HL-60 (cell line): Measurements from ENCODE around the gene PPP5C.

Experiments
- DNase-seq, 2 experiments: peaks; one replicate each; pipeline ENCODE4 v3.0.0-alpha.2; 2010 to 2020; ENCODE audit warnings: low read depth in 1 of 2, low spot score in 1 of 2
- H3K27ac ChIP-seq: fragments of 250-450 bp; sonication (Bioruptor Pico); replicated peaks from 2 replicates; pipeline ENCODE4 v1.5.1; 2020; ENCODE audit warnings: mild to moderate bottlenecking, moderate library complexity
- H3K27me3 ChIP-seq: fragments of 250-450 bp; sonication (Bioruptor Pico); 2 replicates; pipeline ENCODE4 v1.5.1; 2021; ENCODE audit warnings: mild to moderate bottlenecking, moderate library complexity; ENCODE audit not compliant: insufficient read depth, poor library complexity, severe bottlenecking
- H3K4me3 ChIP-seq: replicated peaks from 2 replicates; pipeline ENCODE4 v1.5.1; 2011; ENCODE audit warnings: mild to moderate bottlenecking, control low read depth, low read length; ENCODE audit not compliant: insufficient read depth
- CTCF ChIP-seq: IDR thresholded peaks from one replicate; pipeline ENCODE4 v1.5.1; 2011; ENCODE audit warnings: low read length, control low read depth, inconsistent platforms; ENCODE audit not compliant: insufficient read depth
- GABPA ChIP-seq: IDR thresholded peaks from 2 replicates; pipeline ENCODE4 v1.6.1; 2012; ENCODE audit warnings: low read depth
- POLR2AphosphoS5 ChIP-seq: IDR thresholded peaks from 2 replicates; pipeline ENCODE4 v1.6.1; 2012; ENCODE audit warnings: low read depth
- REST ChIP-seq: IDR thresholded peaks from 2 replicates; pipeline ENCODE4 v1.6.1; 2012; ENCODE audit warnings: low read depth; ENCODE audit not compliant: insufficient replicate concordance
- SPI1 ChIP-seq: IDR thresholded peaks from 2 replicates; pipeline ENCODE4 v1.6.1; 2012; ENCODE audit warnings: low read depth, mild to moderate bottlenecking, borderline replicate concordance

The PPP5C gene

GRCh38 chr19:46337487-46337886, 9.4 kb upstream of the PPP5C start:
- Histone ChIP-seq H3K27me3 (peaks cover 4% of the 10 kb centered on the region), H3K27ac (no peak overlapping the region), H3K4me3 (no peak overlapping the region)
- DNase-seq, result no peak
- TF ChIP-seq CTCF, result no peak
- TF ChIP-seq GABPA, result no peak
- no peak for TF ChIP-seq POLR2AphosphoS5
- no peak for TF ChIP-seq SPI1
- TF ChIP-seq REST, result no peak

GRCh38 chr19:46339446-46339845, 7.4 kb upstream of the PPP5C start:
- TF ChIP-seq SPI1, result no peak
- no peak for TF ChIP-seq REST
- TF ChIP-seq GABPA, result no peak
- TF ChIP-seq CTCF, result no peak
- DNase-seq, result no peak
- Histone ChIP-seq H3K27me3 (peaks cover 4% of the 10 kb centered on the region), H3K27ac (no peak overlapping the region), H3K4me3 (no peak overlapping the region)

GRCh38 chr19:46340051-46340659, 6.7 kb upstream of the PPP5C start:
- no peak overlapping the region for H3K27ac ChIP-seq
- no peak for DNase-seq
- TF ChIP-seq CTCF, result no peak
- TF ChIP-seq POLR2AphosphoS5, result no peak
- peak; percentile 23; the same call in 1 of the 2 replicates for TF ChIP-seq SPI1
- H3K27me3 ChIP-seq, result peaks cover 4% of the 10 kb centered on the region
- no peak overlapping the region for H3K4me3 ChIP-seq

- TF ChIP-seq CTCF (no peak), SPI1 (no peak), POLR2AphosphoS5 (no peak), REST (no peak), GABPA (no peak)
- no peak for DNase-seq
- peaks cover 4% of the 10 kb centered on the region for H3K27me3 ChIP-seq
- H3K4me3 ChIP-seq, result no peak overlapping the region
- H3K27ac ChIP-seq, result no peak overlapping the region
Observed at GRCh38 chr19:46341937-46342336, 5.0 kb upstream of the PPP5C start.
